ENCODE data around the gene C1QL4. TPM values are rescaled to one million over a fixed set of nuclear protein-coding genes. Genes with fewer than 3 reads are reported as not detected.

The C1QL4 gene
- polyA plus RNA-seq, 1 donor, result 1.2 TPM

GRCh38 chr12:49348781-49349180 lies 11.8 kb upstream of the C1QL4 start:
- DNase-seq, result no peak

- peak; percentile 83 for DNase-seq
Measured at GRCh38 chr12:49347311-49348193, 10.6 kb upstream of the C1QL4 start.

- no peak for DNase-seq
Measured at GRCh38 chr12:49346659-49347310, 9.8 kb upstream of the C1QL4 start, which contains the start of gene DNAJC22. DNAJC22 (plus strand) TSS chr12:49346888; CDS start chr12:49348873, 1,985 bp downstream.

GRCh38 chr12:49345825-49346658 lies 9.1 kb upstream of the C1QL4 start:
- DNase-seq, result no peak

- DNase-seq, result peak; percentile 82
Measured at GRCh38 chr12:49345051-49345824, 8.2 kb upstream of the C1QL4 start.

- DNase-seq, result no peak
Measured at GRCh38 chr12:49344486-49345050, 7.6 kb upstream of the C1QL4 start.

GRCh38 chr12:49342914-49343731 lies 6.1 kb upstream of the C1QL4 start:
- no peak for DNase-seq

- peak; percentile 92 for DNase-seq
Measured at GRCh38 chr12:49342066-49342913, 5.3 kb upstream of the C1QL4 start.

- DNase-seq, result no peak
Measured at GRCh38 chr12:49341777-49342065, 4.7 kb upstream of the C1QL4 start.

GRCh38 chr12:49340971-49341776 lies 4.2 kb upstream of the C1QL4 start:
- DNase-seq, result no peak

GRCh38 chr12:49340095-49340870 lies 3.3 kb upstream of the C1QL4 start:
- no peak for DNase-seq

GRCh38 chr12:49339464-49339861 lies 2.5 kb upstream of the C1QL4 start:
- no peak for DNase-seq

GRCh38 chr12:49338830-49339463 lies 2.0 kb upstream of the C1QL4 start:
- DNase-seq, result no peak

GRCh38 chr12:49335955-49336644 lies 888 bp downstream of the C1QL4 start:
- DNase-seq, result no peak

- DNase-seq, result no peak
Measured at GRCh38 chr12:49335118-49335954, 1.7 kb downstream of the C1QL4 start.

- no peak for DNase-seq
Measured at GRCh38 chr12:49334681-49335080, 2.3 kb downstream of the C1QL4 start.
